K562 (cell line): Measurements from ENCODE around the gene RNLS. TPM values are rescaled to one million over a fixed set of nuclear protein-coding genes. Genes with fewer than 3 reads are reported as not detected.
A peak's percentile ranks its signal among the peaks of the same experiment; 100 is the strongest.

Experiments
- ATAC-seq: fragments of 200-7000 bp; cut with Tn5 transposase; 3 replicates; pipeline ENCODE4 v1.9.1; 2020; ENCODE audit warnings: moderate library complexity
- BruUV-seq: library from RNA; stranded (reverse); fragments of 400-500 nt; replicated peaks from 2 replicates; lab custom pipeline; 2021; lab: Mats Ljungman, UMichigan
- CTCF ChIA-PET: fragments of 300-600 bp; formaldehyde crosslinking; extraction: SDS; loops from one replicate; lab custom pipeline; 2021; ENCODE audit warnings: low intra/inter-chr PET ratio; lab: Yijun Ruan, JAX
- POLR2A ChIA-PET: fragments of 300-600, 350-650 bp; sonication (Branson Sonifier 250); formaldehyde crosslinking; extraction: SDS; loops from one replicate; lab custom pipeline; 2021; ENCODE audit warnings: antibody characterized with exemption, inconsistent platforms; lab: Yijun Ruan, JAX
- DNase-seq, 4 experiments: peaks; one replicate each; pipeline versions ENCODE4 v3.0.0 to v3.0.0-alpha.2; 2011 to 2018; ENCODE audit warnings: low spot score in 3 of 4, mixed read lengths in 3 of 4; ENCODE audit errors: extremely low read depth in 1 of 4
- FAIRE-seq: peaks from 2 replicates; lab custom pipeline; 2011; peaks lifted over from hg19 to GRCh38; lab: Jason Lieb, UNC
- H2AFZ ChIP-seq: 2 replicates; pipeline ENCODE4 v1.6.0; 2011; ENCODE audit warnings: low read depth, low read length, control low read depth, inconsistent platforms
- H3K27ac ChIP-seq: fragments of 200-600 bp; 3 replicates; pipeline ENCODE4 v1.8.0; 2011; ENCODE audit warnings: low read depth, mild to moderate bottlenecking, control low read depth, inconsistent platforms, low read length, moderate library complexity, mixed read lengths; ENCODE audit errors: extremely low read depth
- H3K27me3 ChIP-seq, 2 experiments: fragments of 300-600 bp in 1 of 2; 2 replicates in 1 of 2; 3 replicates in 1 of 2; pipeline versions ENCODE4 v1.6.0 to v1.8.0; 2011; ENCODE audit warnings: inconsistent platforms in 2 of 2, low read length in 2 of 2, mild to moderate bottlenecking in 1 of 2, mixed read lengths in 1 of 2, moderate library complexity in 1 of 2; ENCODE audit not compliant: control insufficient read depth in 2 of 2, insufficient read depth in 2 of 2
- H3K36me3 ChIP-seq: fragments of 300-600 bp; 3 replicates; pipeline ENCODE4 v1.8.0; 2011; ENCODE audit warnings: mild to moderate bottlenecking, low read length, inconsistent platforms; ENCODE audit not compliant: control insufficient read depth, insufficient read depth
- H3K4me1 ChIP-seq, 2 experiments: fragments of 200-600 bp in 1 of 2; replicated peaks in 1 of 2; 2 replicates in 1 of 2; 3 replicates in 1 of 2; pipeline versions ENCODE4 v1.5.1 to v1.8.0; 2011; ENCODE audit warnings: inconsistent platforms in 2 of 2, low read length in 2 of 2, mild to moderate bottlenecking in 1 of 2, mixed read lengths in 1 of 2, moderate library complexity in 1 of 2; ENCODE audit not compliant: control insufficient read depth in 2 of 2, insufficient read depth in 2 of 2
- H3K4me2 ChIP-seq: 2 replicates; pipeline ENCODE4 v1.6.1; 2011; ENCODE audit warnings: low read length, control low read depth, inconsistent platforms, mixed read lengths; ENCODE audit not compliant: insufficient read depth
- H3K4me3 ChIP-seq: fragments of 200-600 bp; sonication (generic), shearing (Covaris generic); 2 replicates; pipeline ENCODE4 v1.5.1; 2016; ENCODE audit warnings: control low read depth, inconsistent platforms
- H3K79me2 ChIP-seq: fragments of 200-600 bp; 3 replicates; pipeline ENCODE4 v1.8.0; 2011; ENCODE audit warnings: low read length, inconsistent platforms; ENCODE audit not compliant: control insufficient read depth, insufficient read depth
- H3K9ac ChIP-seq, 2 experiments: 2 replicates each; pipeline versions ENCODE4 v1.6.0 to v1.6.1; 2011; ENCODE audit warnings: low read depth in 2 of 2, low read length in 2 of 2, control low read depth in 1 of 2, inconsistent platforms in 1 of 2, mild to moderate bottlenecking in 1 of 2, mixed read lengths in 1 of 2; ENCODE audit not compliant: insufficient read depth in 1 of 2
- H3K9me1 ChIP-seq: one replicate; pipeline ENCODE4 v1.6.0; 2011; ENCODE audit warnings: inconsistent platforms, mild to moderate bottlenecking, low read length, moderate library complexity; ENCODE audit not compliant: control insufficient read depth, insufficient read depth
- H3K9me3 ChIP-seq: replicated peaks from 2 replicates; pipeline ENCODE4 v1.5.1; 2011; ENCODE audit warnings: low read depth, low read length, inconsistent platforms; ENCODE audit not compliant: control insufficient read depth, insufficient read depth
- H4K20me1 ChIP-seq: replicated peaks from 2 replicates; pipeline ENCODE4 v1.6.1; 2011; ENCODE audit warnings: low read length, inconsistent platforms, mixed read lengths; ENCODE audit not compliant: control insufficient read depth, insufficient read depth
- C11orf30 ChIP-seq: fragments of 450-650 bp; IDR thresholded peaks from 2 replicates; pipeline ENCODE4 v1.6.1; 2016; ENCODE audit warnings: low read depth, mild to moderate bottlenecking
- ELF1 ChIP-seq: fragments of 200-800 bp; sonication (Bioruptor generic); IDR thresholded peaks from 2 replicates; pipeline ENCODE4 v1.6.1; 2016; ENCODE audit warnings: missing genetic modification characterization, missing compliant biosample characterization
- RAD21 ChIP-seq, 2 experiments: fragments of 250-450 bp in 1 of 2; fragments of 450-650 bp in 1 of 2; sonication (Bioruptor Pico) in 1 of 2; formaldehyde crosslinking in 1 of 2; IDR thresholded peaks in 1 of 2; conservative IDR thresholded peaks in 1 of 2; 2 replicates each; pipeline versions ENCODE4 v1.4.0 to v1.8.0; 2020 to 2022; ENCODE audit warnings: mild to moderate bottlenecking in 2 of 2, moderate library complexity in 1 of 2
- SAP30 ChIP-seq: fragments of 200-600 bp; sonication (generic); IDR thresholded peaks from 2 replicates; pipeline ENCODE4 v1.6.1; 2012; ENCODE audit warnings: borderline replicate concordance, low read depth, mild to moderate bottlenecking, moderate library complexity, low read length, control low read depth, inconsistent platforms; ENCODE audit not compliant: insufficient read depth, poor library complexity, severe bottlenecking
- WGBS: fragments of 100-300 bp; shearing (Covaris generic); methylation state at CpG from one replicate; pipeline ENCODE4 v1.1.6; 2016; ENCODE audit warnings: low coverage, mixed read lengths; ENCODE audit not compliant: insufficient coverage; ENCODE audit errors: missing lambda C conversion rate; 5-methylcytosine and 5-hydroxymethylcytosine counted together
- in situ Hi-C: fragments of 300-500 bp; cut with MboI; formaldehyde crosslinking; loops from 4 replicates; pipeline ENCODE4 v1.15.0; 2018; ENCODE audit warnings: inconsistent platforms, mixed read lengths
- intact Hi-C: fragments of 100-400 bp; cut with micrococcal nuclease; formaldehyde crosslinking; loops from 2 replicates; pipeline ENCODE4 v1.14.2; 2022
- polyA plus RNA-seq, 8 experiments: library from polyadenylated mRNA; depleted of rRNA in 4 of 8; stranded (reverse) in 5 of 8; unstranded in 3 of 8; fragments of >200 nt; fragmentation: Nextera tagmentation in 2 of 8; fragmentation: Illumina TruSeq in 1 of 8; extraction: Ambion mirVana in 2 of 8; extraction: Trizol in 1 of 8; gene quantifications; 2 replicates each; pipeline versions ENCODE4 v1.2.1 to v1.2.3, GENCODE V29; 2011 to 2014; ENCODE audit warnings: inconsistent platforms in 1 of 8, missing spikeins in 1 of 8
- total RNA-seq, 7 experiments: library from RNA; depleted of rRNA in 6 of 7; stranded (reverse); fragments of >200 nt in 6 of 7; fragmentation: Illumina TruSeq in 2 of 7; extraction: Trizol in 2 of 7; gene quantifications; 2 replicates each; pipeline versions ENCODE4 v1.2.1 to v1.2.3, GENCODE V29; 2011 to 2021; ENCODE audit warnings: low replicate concordance in 1 of 7
- TF ChIP-seq, protein P1 (sequence below): sonication (generic); formaldehyde crosslinking; IDR thresholded peaks from 2 replicates; pipeline ENCODE4 v1.9.0; 2022; ENCODE audit warnings: mild to moderate bottlenecking, missing genetic modification reagents
- TF ChIP-seq, protein P2 (sequence below), 2 experiments: fragments of 450-650 bp; formaldehyde crosslinking in 1 of 2; IDR thresholded peaks; 2 replicates each; pipeline versions ENCODE4 v1.4.0 to v1.6.1; 2014 to 2020; ENCODE audit warnings: mild to moderate bottlenecking in 2 of 2, borderline replicate concordance in 1 of 2, low read depth in 1 of 2

Gene RNLS
- total and polyA plus RNA-seq, 9 of the 15 experiments (the other 6 are each of a cell fraction or from before 2014, with no cell fraction given): 0.14 to 0.72 (median 0.41) TPM; not detected in 3

DNA sequence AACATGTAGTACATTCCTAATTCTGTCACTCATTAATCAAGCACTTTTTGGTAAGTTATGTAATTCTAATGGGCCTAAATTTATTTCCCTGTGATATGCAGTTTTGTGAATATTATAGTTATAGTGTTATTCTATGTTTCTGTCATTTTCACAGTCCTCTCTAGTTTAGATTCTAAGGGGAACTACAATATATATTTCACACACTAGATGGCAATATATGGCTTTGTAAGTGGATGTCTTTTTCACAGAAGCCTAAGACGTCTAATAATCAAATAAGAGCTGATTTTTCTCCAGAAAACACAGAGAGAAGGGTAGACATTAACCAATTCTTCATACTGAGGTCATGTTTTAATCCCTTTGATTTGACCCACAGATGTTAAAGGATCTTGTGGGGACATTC is 18.0 kb downstream of the RNLS start:
- no TSS peak for BruUV-seq
- intact Hi-C loops (no loop called here), in situ Hi-C loops (no loop called here)
- Histone ChIP-seq H3K4me1 (no peaks in the 10 kb centered on the region), H3K9me1 (no peaks in the 10 kb centered on the region), H2AFZ (no peak overlapping the region), H3K27ac (no peak overlapping the region), H3K4me3 (no peak overlapping the region), H3K36me3 (no peaks in the 10 kb centered on the region), H3K9me3 (no peaks in the 10 kb centered on the region), H3K27me3 (no peaks in the 10 kb centered on the region), H3K4me2 (no peak overlapping the region), H4K20me1 (no peaks in the 10 kb centered on the region), H3K79me2 (no peaks in the 10 kb centered on the region), H3K9ac (no peak overlapping the region)
- no peak for ATAC-seq
- TF ChIP-seq RAD21 (CRISPR knock-in tag; conservative IDR thresholded peaks at IDR 0.05 in 1 of 2, IDR thresholded peaks at IDR 0.05 in 1 of 2) (peak; percentile 23 to 47; a peak in 3 of 4 replicates), SAP30 (no peak)
- ChIA-PET POLR2A (no interaction called here), CTCF (no interaction called here)
- WGBS: 0% methylated on average over 1 of the region's 1 CpG
- DNase-seq: no peak
- FAIRE-seq: no peak

DNA sequence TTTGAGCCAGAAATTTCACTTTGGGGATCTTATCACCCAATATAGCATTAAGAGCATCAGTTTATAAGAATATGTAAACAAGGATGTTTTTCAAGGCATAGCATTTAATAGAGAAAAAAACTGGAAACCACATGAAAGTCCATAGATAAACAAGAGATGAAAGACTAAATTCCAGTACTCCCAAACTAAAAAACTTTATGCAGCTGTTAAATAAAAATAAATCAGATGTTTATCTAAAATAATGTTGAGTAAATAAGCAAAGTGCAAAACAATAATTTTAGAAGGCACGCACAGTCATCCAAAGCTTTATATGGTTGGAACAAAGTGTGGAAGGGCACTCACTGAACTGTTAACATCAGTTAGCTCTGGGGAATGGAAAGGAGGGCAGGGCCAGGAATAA is 21.0 kb downstream of the RNLS start:
- Histone ChIP-seq H2AFZ (no peak overlapping the region), H3K4me1 (no peaks in the 10 kb centered on the region), H3K4me2 (no peak overlapping the region), H3K4me3 (no peak overlapping the region), H3K27me3 (no peaks in the 10 kb centered on the region), H3K36me3 (no peaks in the 10 kb centered on the region), H3K9me1 (no peaks in the 10 kb centered on the region), H3K79me2 (no peaks in the 10 kb centered on the region), H3K9me3 (no peaks in the 10 kb centered on the region), H4K20me1 (no peaks in the 10 kb centered on the region), H3K9ac (no peak overlapping the region), H3K27ac (no peak overlapping the region)
- in situ Hi-C loops (no loop called here), intact Hi-C loops (no loop called here)
- DNase-seq: no peak
- CTCF ChIA-PET: no interaction called here
- POLR2A ChIA-PET: no interaction called here
- FAIRE-seq: no peak
- BruUV-seq: no TSS peak
- ATAC-seq: no peak
- 11% methylated on average over 1 of the region's 1 CpG for WGBS
- TF ChIP-seq, protein P1, sequence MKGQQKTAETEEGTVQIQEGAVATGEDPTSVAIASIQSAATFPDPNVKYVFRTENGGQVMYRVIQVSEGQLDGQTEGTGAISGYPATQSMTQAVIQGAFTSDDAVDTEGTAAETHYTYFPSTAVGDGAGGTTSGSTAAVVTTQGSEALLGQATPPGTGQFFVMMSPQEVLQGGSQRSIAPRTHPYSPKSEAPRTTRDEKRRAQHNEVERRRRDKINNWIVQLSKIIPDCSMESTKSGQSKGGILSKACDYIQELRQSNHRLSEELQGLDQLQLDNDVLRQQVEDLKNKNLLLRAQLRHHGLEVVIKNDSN (CRISPR knock-in tag): no peak
- TF ChIP-seq, protein P2, sequence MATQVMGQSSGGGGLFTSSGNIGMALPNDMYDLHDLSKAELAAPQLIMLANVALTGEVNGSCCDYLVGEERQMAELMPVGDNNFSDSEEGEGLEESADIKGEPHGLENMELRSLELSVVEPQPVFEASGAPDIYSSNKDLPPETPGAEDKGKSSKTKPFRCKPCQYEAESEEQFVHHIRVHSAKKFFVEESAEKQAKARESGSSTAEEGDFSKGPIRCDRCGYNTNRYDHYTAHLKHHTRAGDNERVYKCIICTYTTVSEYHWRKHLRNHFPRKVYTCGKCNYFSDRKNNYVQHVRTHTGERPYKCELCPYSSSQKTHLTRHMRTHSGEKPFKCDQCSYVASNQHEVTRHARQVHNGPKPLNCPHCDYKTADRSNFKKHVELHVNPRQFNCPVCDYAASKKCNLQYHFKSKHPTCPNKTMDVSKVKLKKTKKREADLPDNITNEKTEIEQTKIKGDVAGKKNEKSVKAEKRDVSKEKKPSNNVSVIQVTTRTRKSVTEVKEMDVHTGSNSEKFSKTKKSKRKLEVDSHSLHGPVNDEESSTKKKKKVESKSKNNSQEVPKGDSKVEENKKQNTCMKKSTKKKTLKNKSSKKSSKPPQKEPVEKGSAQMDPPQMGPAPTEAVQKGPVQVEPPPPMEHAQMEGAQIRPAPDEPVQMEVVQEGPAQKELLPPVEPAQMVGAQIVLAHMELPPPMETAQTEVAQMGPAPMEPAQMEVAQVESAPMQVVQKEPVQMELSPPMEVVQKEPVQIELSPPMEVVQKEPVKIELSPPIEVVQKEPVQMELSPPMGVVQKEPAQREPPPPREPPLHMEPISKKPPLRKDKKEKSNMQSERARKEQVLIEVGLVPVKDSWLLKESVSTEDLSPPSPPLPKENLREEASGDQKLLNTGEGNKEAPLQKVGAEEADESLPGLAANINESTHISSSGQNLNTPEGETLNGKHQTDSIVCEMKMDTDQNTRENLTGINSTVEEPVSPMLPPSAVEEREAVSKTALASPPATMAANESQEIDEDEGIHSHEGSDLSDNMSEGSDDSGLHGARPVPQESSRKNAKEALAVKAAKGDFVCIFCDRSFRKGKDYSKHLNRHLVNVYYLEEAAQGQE (IDR thresholded peaks at IDR 0.05; ENCODE audit: borderline replicate concordance): no peak
- TF ChIP-seq, protein P2 (CRISPR knock-in tag; IDR thresholded peaks at IDR 0.05; ENCODE audit: low read depth): no peak
- TF ChIP-seq ELF1 (tag): no peak
- no peak for TF ChIP-seq C11orf30
